ENCODE data around the gene PNMA8C.

DNA sequence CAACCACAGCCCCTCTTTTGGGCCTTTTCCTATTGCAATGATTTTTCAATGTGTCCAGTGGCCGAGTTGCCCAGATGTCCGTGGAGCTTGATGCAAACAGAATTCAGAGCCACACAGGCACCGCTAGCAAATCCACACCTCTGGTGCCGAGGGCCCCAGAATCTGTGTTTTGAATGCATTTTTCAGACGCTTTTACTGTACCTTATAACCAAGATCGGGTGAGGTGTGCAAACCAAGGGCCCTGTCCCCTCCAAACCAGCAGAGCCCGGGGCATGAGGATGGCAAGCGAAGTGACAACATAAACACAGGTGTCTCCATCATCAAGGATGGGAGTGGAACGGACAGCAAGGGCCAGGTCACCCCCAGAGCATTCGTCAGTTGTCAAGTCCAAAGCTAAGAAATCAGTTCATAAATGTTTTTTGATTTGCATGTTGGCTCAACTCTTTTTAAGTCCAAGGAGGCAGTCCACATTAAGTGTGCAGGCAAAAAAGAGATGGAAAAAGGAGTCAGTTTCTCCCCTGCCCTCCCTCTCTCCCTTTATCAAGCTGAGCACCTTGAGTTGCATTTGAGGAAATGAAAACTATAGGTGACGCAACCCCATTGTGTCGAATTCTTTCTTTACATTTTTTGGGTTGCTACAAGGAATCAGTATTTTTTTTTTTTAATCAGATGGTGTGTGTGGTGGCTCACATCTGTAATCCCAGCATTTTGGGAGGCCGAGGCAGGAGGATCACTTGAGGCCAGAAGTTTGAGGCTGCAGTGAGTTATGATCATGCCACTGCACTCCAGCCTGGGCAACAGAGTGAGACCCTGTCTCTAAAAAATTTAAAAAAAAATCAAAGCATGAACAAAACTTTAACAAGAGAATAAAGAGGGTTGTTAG lies 18.3 kb downstream of the PNMA8C start:
- TF ChIP-seq, protein P1, sequence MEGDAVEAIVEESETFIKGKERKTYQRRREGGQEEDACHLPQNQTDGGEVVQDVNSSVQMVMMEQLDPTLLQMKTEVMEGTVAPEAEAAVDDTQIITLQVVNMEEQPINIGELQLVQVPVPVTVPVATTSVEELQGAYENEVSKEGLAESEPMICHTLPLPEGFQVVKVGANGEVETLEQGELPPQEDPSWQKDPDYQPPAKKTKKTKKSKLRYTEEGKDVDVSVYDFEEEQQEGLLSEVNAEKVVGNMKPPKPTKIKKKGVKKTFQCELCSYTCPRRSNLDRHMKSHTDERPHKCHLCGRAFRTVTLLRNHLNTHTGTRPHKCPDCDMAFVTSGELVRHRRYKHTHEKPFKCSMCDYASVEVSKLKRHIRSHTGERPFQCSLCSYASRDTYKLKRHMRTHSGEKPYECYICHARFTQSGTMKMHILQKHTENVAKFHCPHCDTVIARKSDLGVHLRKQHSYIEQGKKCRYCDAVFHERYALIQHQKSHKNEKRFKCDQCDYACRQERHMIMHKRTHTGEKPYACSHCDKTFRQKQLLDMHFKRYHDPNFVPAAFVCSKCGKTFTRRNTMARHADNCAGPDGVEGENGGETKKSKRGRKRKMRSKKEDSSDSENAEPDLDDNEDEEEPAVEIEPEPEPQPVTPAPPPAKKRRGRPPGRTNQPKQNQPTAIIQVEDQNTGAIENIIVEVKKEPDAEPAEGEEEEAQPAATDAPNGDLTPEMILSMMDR (IDR thresholded peaks at IDR 0.05), result no peak
- no peak for TF ChIP-seq POLR2A (IDR thresholded peaks at IDR 0.05)
